ENCODE data around the gene HSPG2. TPM values are rescaled to one million over a fixed set of nuclear protein-coding genes. Genes with fewer than 3 reads are reported as not detected.
"Not testable (repeated sequence)": the region's sequence is repeated elsewhere in the genome, so short reads cannot be mapped to it uniquely, and the experiment has no call there.

Gene HSPG2
- total RNA-seq (2016; rRNA removed; fragmentation: Illumina TruSeq; extraction: Trizol), result 5.6 and 9.1 TPM in 2 replicates
- 4.1 and 4.6 TPM in 2 replicates for total RNA-seq (2016; cell fraction: cytosol; rRNA removed; fragmentation: Illumina TruSeq; extraction: Trizol; ENCODE audit: low read depth)
- 4.7 and 8.9 TPM in 2 replicates for total RNA-seq (2016; cell fraction: insoluble cytoplasmic fraction; rRNA removed; fragmentation: Illumina TruSeq; extraction: Trizol)
- 5.4 and 5.7 TPM in 2 replicates for total RNA-seq (2016; cell fraction: membrane; rRNA removed; fragmentation: Illumina TruSeq; extraction: Trizol)
- 28.3 and 31.6 TPM in 2 replicates for total RNA-seq (2016; cell fraction: nucleus; rRNA removed; fragmentation: Illumina TruSeq; extraction: Trizol)
- 10.3 and 13.1 TPM in 2 replicates for polyA plus RNA-seq (2011; rRNA removed)
- 3.8 and 6.6 TPM in 2 replicates for polyA plus RNA-seq (2011; cell fraction: cytosol; rRNA removed)
- polyA plus RNA-seq (2011; cell fraction: nucleus; rRNA removed), result 128 and 235 TPM in 2 replicates
- 17.9 and 25.0 TPM in 2 replicates for polyA plus RNA-seq (2012)
- 1.9 TPM in 2 replicates for polyA plus RNA-seq (2016; cell fraction: cytosol; fragmentation: Illumina TruSeq; extraction: Trizol; ENCODE audit: low read depth)
- 7.0 and 9.8 TPM in 2 replicates for polyA plus RNA-seq (2016; cell fraction: insoluble cytoplasmic fraction; fragmentation: Illumina TruSeq; extraction: Trizol; ENCODE audit: low read depth)
- polyA plus RNA-seq (2016; cell fraction: membrane; fragmentation: Illumina TruSeq; extraction: Trizol; ENCODE audit: low read depth), result 2.8 TPM in 2 replicates
- 78.2 and 78.5 TPM in 2 replicates for polyA plus RNA-seq (2016; cell fraction: nucleus; fragmentation: Illumina TruSeq; extraction: Trizol; ENCODE audit: insufficient read depth, low read depth)
- 24.8 and 26.5 TPM in 2 replicates for polyA minus RNA-seq (2011; rRNA and poly(A)+ RNA removed; ENCODE audit: low replicate concordance)
- polyA minus RNA-seq (2011; cell fraction: cytosol; rRNA and poly(A)+ RNA removed), result 17.5 and 18.6 TPM in 2 replicates
- 39.8 and 42.6 TPM in 2 replicates for polyA minus RNA-seq (2011; cell fraction: nucleus; rRNA and poly(A)+ RNA removed)
- percentile 55 among the genes with signal in this experiment for Bru-seq, nascent RNA
- percentile 58 among the genes with signal in this experiment for BruChase-seq, experiment 1, labeled RNA remaining after a 6-hour chase
- percentile 53 among the genes with signal in this experiment for BruChase-seq, experiment 2, labeled RNA remaining after a 2-hour chase
- long read RNA-seq, experiment 1, partial matches to known transcripts, result 1 of 2 reads
- long read RNA-seq, experiment 1, other reads (novel, unspliced or antisense), result 1 of 2 reads
- long read RNA-seq, experiment 2, partial matches to known transcripts, result 15 of 26 reads
- long read RNA-seq, experiment 2, other reads (novel, unspliced or antisense), result 8 of 26 reads

- peak within 1 kb of the TSS; percentile 76 for H3K9ac ChIP-seq (ENCODE audit: insufficient read depth, low read depth, low read length)
- peak within 1 kb of the TSS; percentile 93 for H3K4me2 ChIP-seq (ENCODE audit: low read depth, low read length)
- intact Hi-C loops (cut with micrococcal nuclease; ENCODE audit: unreplicated experiment), result no loop called here
- H3K36me3 ChIP-seq (replicated peaks in 1 of 2; ENCODE audit: control insufficient read depth in 1 of 2, insufficient read depth in 2 of 2, low read length in 2 of 2), result no peaks in the 10 kb centered on the region; a peak in 1 of 5 replicates
- FAIRE-seq, result no peak
- peak within 1 kb of the TSS; percentile 58 for H3K27ac ChIP-seq (ENCODE audit: extremely low read length, insufficient read depth, low read length)
- no peaks in the 10 kb centered on the region for H3K9me3 ChIP-seq (ENCODE audit: low read length)
- TF ChIP-seq ARNT2 (CRISPR knock-in tag; IDR thresholded peaks at IDR 0.05; ENCODE audit: low read depth) (0 out of 2 replicates have a peak, but pooled peaks have one; percentile 4), MXD4 (CRISPR knock-in tag; IDR thresholded peaks at IDR 0.05) (no peak), ZNF563 (CRISPR knock-in tag; IDR thresholded peaks at IDR 0.05) (peak; percentile 39; the same call in 1 of the 2 replicates), POLR2A (IDR thresholded peaks at IDR 0.05; ENCODE audit: insufficient read depth in 1 of 2, low read depth in 2 of 2, low read length in 2 of 2) (peak in 1 of 2 experiments; percentile 57; a peak in 1 of 4 replicates), POLR2G (IDR thresholded peaks at IDR 0.05; ENCODE audit: low read depth, low read length) (peak; percentile 53), SNRNP70 (IDR thresholded peaks at IDR 0.05; ENCODE audit: low read depth, low read length) (no peak)
- TF ChIP-seq, protein P1, sequence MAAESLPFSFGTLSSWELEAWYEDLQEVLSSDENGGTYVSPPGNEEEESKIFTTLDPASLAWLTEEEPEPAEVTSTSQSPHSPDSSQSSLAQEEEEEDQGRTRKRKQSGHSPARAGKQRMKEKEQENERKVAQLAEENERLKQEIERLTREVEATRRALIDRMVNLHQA (CRISPR knock-in tag; IDR thresholded peaks at IDR 0.05), result no peak
- CTCF ChIA-PET (ENCODE audit: low intra/inter-chr PET ratio, low total read pairs), result no interaction called here
- no TSS peak for BruUV-seq (replicated peaks)
- POLR2A ChIA-PET, result interaction anchor here (2.5 to 10.7 kb wide), 2 partner anchors 10 to 15 kb away, joined by 8 to 105 read pairs; no protein-coding TSS in a partner anchor
- peak within 1 kb of the TSS; percentile 64 to 88 (median 78) for H3K4me3 ChIP-seq (replicated peaks in 1 of 3; ENCODE audit: insufficient read depth in 1 of 3, low read depth in 2 of 3, low read length in 3 of 3)
- H3K4me1 ChIP-seq (ENCODE audit: insufficient read depth, low read length), result peaks cover 91% of the 10 kb centered on the region
- no peak within 1 kb of the TSS for H2AFZ ChIP-seq (ENCODE audit: low read length)
- H3K27me3 ChIP-seq (ENCODE audit: control insufficient read depth in 1 of 2, insufficient read depth in 2 of 2, low read length in 2 of 2), result peaks cover 3 to 5% of the 10 kb centered on the region in 2 experiments; a peak in 2 of 5 replicates
- no peak for DNase-seq (ENCODE audit: low spot score)
- ATAC-seq, result peak; percentile 40
- no CpG with 5 or more reads among the region's 52 CpGs for WGBS (ENCODE audit: low lambda C conversion rate)
- peaks cover 34% of the 10 kb centered on the region for H3K79me2 ChIP-seq (ENCODE audit: insufficient read depth, low read length)
- no peaks in the 10 kb centered on the region for H4K20me1 ChIP-seq (ENCODE audit: insufficient read depth, low read length)
- in situ Hi-C loops (cut with HindIII; ENCODE audit: extremely low pct_ligation_motif_present, low pct_unique_long_range_greater_than_20kb), result no loop called here
Measured at GRCh38 chr1:21937034-21937371, at the start of gene HSPG2. Gene HSPG2 (minus strand): TSS chr1:21937310. CDS start chr1:21937217, 93 bp downstream.

GRCh38 chr1:21986386-21986785 lies 49.3 kb upstream of the HSPG2 start:
- ATAC-seq; POLR2A ChIA-PET; H3K4me3 ChIP-seq (replicated peaks in 1 of 3; ENCODE audit: insufficient read depth in 1 of 3, low read depth in 2 of 3, low read length in 3 of 3); in situ Hi-C loops (cut with HindIII; ENCODE audit: extremely low pct_ligation_motif_present, low pct_unique_long_range_greater_than_20kb); H3K27ac ChIP-seq (ENCODE audit: extremely low read length, insufficient read depth, low read length); H4K20me1 ChIP-seq (ENCODE audit: insufficient read depth, low read length); FAIRE-seq; H3K9ac ChIP-seq (ENCODE audit: insufficient read depth, low read depth, low read length); H3K4me2 ChIP-seq (ENCODE audit: low read depth, low read length); H2AFZ ChIP-seq (ENCODE audit: low read length); H3K9me3 ChIP-seq (ENCODE audit: low read length); H3K79me2 ChIP-seq (ENCODE audit: insufficient read depth, low read length); H3K36me3 ChIP-seq (replicated peaks in 1 of 2; ENCODE audit: control insufficient read depth in 1 of 2, insufficient read depth in 2 of 2, low read length in 2 of 2); BruUV-seq (replicated peaks); CTCF ChIA-PET (ENCODE audit: low intra/inter-chr PET ratio, low total read pairs); DNase-seq (ENCODE audit: low spot score); H3K27me3 ChIP-seq (ENCODE audit: control insufficient read depth in 1 of 2, insufficient read depth in 2 of 2, low read length in 2 of 2); intact Hi-C loops (cut with micrococcal nuclease; ENCODE audit: unreplicated experiment): not testable (repeated sequence)
- peaks cover 10% of the 10 kb centered on the region for H3K4me1 ChIP-seq (ENCODE audit: insufficient read depth, low read length)
- WGBS (ENCODE audit: low lambda C conversion rate), result 75% methylated on average over 9 of the region's 12 CpGs

DNA sequence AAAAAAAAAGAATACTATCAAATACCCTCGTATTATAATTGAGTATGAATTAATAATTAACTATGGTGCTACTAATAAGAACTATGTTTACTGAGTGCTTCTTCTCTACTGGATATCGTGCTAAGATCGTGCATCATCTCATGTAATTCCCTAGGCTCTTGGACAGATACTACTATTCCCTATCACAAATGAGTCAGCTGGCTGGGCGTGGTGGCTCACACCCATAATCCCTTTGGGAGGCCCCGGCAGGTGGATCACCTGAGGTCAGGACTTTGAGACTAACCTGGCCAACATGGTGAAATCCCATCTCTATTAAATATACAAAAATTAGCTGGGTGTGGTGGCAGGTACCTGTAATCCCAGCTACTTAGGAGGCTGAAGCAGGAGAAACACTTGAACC lies 48.8 kb upstream of the HSPG2 start:
- peaks cover 10% of the 10 kb centered on the region for H3K4me1 ChIP-seq (ENCODE audit: insufficient read depth, low read length)
- H3K27me3 ChIP-seq (ENCODE audit: control insufficient read depth in 1 of 2, insufficient read depth in 2 of 2, low read length in 2 of 2); FAIRE-seq; DNase-seq (ENCODE audit: low spot score); H3K9me3 ChIP-seq (ENCODE audit: low read length); H3K9ac ChIP-seq (ENCODE audit: insufficient read depth, low read depth, low read length); ATAC-seq; H2AFZ ChIP-seq (ENCODE audit: low read length); intact Hi-C loops (cut with micrococcal nuclease; ENCODE audit: unreplicated experiment); H3K79me2 ChIP-seq (ENCODE audit: insufficient read depth, low read length); H3K4me3 ChIP-seq (replicated peaks in 1 of 3; ENCODE audit: insufficient read depth in 1 of 3, low read depth in 2 of 3, low read length in 3 of 3); H4K20me1 ChIP-seq (ENCODE audit: insufficient read depth, low read length); in situ Hi-C loops (cut with HindIII; ENCODE audit: extremely low pct_ligation_motif_present, low pct_unique_long_range_greater_than_20kb); H3K4me2 ChIP-seq (ENCODE audit: low read depth, low read length); BruUV-seq (replicated peaks); H3K36me3 ChIP-seq (replicated peaks in 1 of 2; ENCODE audit: control insufficient read depth in 1 of 2, insufficient read depth in 2 of 2, low read length in 2 of 2); H3K27ac ChIP-seq (ENCODE audit: extremely low read length, insufficient read depth, low read length); CTCF ChIA-PET (ENCODE audit: low intra/inter-chr PET ratio, low total read pairs); POLR2A ChIA-PET: not testable (repeated sequence)
- WGBS (ENCODE audit: low lambda C conversion rate), result 10% methylated on average over 2 of the region's 5 CpGs
